ENCODE data around the gene HTR4.
"Not testable (repeated sequence)": the region's sequence is repeated elsewhere in the genome, so short reads cannot be mapped to it uniquely, and the experiment has no call there.

Gene HTR4

DNA sequence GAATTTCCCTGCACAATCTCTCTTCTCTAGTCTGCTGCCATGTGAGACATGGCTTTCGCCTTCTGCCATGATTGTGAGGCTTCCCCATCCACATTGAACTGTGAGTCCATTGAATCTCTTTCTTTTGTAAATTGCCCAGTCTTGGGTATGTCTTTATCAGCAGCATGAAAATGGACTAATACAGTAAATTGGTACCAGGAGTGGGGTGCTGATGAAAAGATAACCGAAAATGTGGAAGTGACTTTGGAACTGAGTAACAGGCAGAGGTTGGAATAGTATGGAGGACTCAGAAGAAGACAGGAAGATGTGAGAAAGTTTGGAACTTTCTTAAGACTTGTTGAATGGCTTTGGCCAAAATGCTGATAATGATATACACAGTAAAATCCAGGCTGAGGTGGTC lies 124.9 kb downstream of the HTR4 start:
- DNase-seq: not testable (repeated sequence)

DNA sequence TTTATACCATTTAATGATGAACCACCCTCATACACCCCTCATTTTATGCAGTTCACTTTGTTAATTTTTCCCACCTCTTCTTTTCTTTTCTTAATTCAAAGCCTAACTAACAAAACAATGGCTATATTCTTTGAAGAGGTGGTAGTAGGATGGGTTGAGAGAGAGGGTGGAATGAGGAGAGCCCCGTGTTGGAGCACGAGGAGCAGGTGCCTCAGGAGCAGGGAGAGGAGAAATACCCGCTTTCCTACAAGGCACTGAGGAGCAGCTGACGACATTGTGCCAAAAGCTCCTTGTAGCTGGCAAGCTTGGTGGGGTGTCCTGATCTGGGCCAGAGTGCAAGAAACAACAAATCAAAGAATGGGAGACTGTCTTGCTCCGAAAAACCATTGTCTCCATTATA lies 129.6 kb downstream of the HTR4 start:
- DNase-seq: no peak

DNA sequence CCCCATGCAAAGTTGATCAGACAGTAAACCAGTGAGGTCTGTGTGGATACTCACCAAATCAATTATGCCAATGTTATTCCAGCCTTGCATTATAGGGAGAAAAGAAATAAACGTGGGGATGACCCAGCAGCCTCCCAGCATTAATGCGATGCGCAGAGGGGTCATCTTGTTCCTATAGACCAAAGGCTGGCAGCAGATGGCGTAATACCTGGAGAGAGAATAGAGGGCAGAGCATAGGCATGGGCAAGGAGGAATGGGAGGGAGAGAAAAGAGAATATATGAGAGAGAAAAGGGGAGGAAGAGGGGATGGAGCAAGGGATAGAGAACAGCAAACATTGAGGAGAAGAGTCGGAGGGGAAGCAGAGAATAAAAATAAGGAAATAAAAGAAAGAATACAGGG lies 131.2 kb downstream of the HTR4 start:
- no peak for DNase-seq

DNA sequence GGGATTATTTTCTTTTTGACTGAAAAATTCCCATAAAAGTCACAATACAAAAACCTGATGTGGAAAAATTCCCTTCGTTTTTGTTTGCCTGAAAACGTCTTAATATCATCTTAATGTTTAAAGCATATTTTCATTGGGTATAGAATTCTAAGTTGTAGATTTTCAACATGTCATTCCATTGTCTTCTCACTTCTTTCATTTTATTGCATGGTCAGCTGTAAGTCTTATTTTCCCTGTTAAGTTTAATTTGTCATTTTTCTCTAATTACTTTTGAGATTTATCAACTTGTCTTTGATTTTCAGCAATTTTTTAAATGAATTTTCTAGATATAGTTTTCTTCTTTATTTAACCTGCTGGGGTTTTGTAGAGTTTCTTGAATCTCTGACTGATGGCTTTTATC lies 138.9 kb downstream of the HTR4 start:
- DNase-seq: no peak

DNA sequence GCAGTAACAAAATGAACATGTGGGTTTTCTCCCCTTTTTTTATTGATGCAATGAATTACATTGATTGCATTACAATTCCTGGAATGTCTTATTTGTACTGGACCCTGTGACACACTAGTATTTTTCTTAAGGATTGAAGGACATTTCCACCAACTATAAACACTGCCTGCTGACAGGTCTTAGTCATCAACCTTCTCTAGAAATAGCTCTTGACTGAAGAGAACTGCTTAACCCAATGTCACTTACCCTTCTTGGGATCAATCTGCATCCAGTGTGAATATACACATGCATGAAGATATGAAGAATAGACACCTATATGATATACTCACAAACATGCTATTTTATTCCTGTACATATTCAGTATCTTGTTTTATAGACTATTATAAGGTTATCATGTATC lies 140.0 kb downstream of the HTR4 start:
- DNase-seq: no peak

DNA sequence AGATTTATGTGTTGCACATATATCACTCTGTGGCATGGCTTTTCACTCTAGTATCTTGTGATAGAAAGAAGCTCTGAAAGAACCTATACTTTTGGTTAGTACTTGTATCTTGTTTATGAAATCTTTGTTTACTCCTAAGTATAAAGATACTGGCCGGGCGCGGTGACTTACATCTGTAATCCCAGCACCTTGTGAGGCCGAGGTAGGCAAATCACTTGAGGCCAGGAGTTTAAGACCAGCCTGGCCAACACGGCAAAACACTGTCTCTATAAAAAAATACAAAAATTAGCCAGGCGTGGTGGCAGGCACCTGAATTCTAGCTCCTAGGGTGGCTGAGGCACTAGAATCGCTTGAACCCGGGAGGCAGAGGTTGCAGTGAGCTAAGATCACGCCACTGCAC lies 141.8 kb downstream of the HTR4 start:
- DNase-seq: no peak

DNA sequence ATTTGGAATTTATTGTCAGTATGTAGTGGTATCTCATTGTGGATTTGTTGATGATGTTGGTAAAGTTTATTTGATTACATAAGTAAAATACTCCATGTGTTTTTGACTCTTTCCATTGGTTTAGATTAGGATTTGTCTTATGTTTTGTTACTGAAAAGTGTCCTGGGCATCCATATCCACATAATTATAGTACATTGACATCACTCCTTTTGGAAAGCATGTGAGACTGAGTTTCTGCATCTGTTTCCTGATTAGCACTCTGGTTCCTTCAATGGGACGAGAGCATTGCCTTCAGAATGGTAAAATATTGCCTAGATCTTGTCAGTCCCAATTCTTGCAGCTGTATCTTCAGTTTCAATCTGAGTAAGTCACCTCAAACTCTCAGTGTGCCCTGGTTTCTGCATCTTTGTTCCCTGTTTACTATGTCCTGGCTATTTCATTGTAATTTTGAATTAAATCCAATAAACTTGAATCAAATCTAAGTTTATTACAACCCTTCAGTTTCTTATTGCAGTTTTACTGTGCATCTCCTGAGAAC lies 142.4 kb downstream of the HTR4 start:
- DNase-seq: no peak

DNA sequence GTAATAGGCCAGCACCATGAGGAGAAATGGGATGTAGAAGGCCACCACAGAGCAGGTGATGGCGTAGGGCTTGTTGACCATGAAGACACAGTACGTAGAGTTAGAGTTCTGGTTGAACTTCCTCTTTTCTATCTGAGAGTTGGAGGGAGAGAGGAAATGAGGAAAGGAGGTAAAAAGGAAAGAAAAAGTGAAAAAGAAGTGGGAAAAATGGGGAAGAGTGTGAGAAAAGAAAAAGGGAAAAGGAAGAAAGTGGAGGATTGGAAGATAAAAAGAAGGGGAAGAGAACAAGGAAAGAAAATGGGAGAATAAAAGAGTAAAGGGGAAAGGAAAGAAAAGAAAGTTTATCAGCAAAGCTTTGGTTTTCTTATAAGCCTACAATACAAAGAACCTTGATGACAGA lies 144.4 kb downstream of the HTR4 start:
- no peak for DNase-seq

DNA sequence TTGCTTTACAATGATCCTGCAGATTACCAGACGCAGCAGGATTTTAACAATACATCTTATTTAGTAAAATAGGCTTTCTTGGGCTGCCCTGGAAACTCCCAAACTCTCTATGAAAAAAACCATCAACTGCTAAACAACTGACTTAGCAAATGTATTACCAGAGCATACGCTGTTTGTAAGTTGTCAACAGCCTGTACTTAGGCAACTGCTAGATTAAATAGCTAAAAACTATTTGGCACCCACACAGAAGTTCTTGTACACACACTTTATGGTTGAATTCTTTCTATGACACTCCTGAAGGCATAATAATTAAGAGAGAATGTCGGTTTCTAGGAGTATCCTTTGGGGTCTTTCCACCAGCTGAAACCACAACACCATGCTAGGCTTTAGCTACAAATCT lies 146.7 kb downstream of the HTR4 start:
- no peak for DNase-seq

DNA sequence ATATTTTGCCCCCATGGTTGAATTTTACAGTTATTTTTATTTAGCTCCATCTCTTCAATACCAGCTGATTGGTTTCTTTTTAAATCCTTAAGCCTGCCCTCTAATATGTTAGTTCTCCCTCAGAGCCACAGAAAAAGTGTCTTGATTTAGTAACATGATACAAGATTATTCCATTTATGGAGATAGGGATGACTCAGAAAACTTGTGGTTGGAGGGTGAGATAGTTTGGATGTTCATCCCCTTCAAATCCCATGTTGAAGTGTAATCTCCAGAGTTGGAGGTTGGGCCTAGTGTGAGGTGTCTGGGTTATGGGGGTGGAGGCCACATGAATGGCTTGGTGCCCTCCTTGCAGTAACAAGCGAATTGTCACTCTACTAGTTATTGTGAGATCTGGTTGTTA lies 154.9 kb downstream of the HTR4 start:
- DNase-seq: no peak

DNA sequence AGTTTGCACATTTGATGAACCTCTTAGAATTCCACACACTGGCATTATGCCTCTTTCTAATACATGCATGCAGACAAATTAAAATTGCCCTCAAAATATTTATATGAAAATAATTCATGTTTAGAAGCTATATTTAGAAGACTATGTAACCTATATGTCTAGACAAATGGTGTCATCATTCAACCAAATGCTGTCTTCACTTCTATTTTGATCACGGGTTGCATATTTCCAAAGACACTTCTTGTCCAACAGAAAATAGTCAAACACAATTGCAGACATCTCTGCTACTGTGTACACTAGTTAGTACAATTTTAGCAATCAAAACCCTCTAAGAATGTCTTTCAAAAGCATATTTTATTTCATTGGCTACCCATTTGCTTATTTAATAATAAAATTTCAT lies 156.6 kb downstream of the HTR4 start:
- no peak for DNase-seq

DNA sequence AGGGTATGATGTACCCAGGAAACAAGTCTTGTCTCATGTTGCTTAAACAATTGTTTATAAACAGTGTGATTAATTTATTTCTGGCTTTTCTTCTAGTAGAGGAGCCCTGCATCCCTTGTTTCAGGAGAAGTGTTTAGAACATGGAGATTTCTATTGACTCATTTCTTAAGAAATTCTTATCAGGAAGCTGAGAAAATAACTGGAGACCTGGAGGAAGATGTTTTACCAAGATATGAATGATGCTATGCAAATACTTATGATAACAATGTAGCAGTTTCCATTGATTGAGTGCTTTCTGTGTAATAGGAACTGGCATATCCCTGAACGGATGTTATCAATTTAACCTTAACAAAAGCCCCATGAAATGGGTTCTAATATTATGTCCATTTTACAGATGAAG lies 162.0 kb downstream of the HTR4 start:
- DNase-seq: no peak

DNA sequence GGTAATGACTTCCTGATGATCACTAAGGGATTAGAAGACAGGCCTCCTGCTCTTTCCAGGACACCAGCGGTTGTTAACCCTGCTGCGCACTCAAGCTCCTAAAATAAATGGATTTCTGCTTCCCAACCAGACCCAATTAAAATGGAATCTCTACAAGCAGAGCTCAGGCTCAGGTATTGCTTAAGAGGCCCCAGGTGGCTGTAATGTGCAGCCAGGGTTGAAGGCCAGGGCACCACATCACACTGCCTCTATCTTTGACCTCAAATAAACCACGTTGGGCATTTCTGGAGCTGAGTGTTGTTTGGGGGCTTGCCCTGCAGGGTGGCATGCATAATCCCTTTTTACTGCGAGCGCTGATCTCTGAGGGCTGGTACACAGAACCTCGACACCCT lies 162.5 kb downstream of the HTR4 start:
- DNase-seq: no peak

DNA sequence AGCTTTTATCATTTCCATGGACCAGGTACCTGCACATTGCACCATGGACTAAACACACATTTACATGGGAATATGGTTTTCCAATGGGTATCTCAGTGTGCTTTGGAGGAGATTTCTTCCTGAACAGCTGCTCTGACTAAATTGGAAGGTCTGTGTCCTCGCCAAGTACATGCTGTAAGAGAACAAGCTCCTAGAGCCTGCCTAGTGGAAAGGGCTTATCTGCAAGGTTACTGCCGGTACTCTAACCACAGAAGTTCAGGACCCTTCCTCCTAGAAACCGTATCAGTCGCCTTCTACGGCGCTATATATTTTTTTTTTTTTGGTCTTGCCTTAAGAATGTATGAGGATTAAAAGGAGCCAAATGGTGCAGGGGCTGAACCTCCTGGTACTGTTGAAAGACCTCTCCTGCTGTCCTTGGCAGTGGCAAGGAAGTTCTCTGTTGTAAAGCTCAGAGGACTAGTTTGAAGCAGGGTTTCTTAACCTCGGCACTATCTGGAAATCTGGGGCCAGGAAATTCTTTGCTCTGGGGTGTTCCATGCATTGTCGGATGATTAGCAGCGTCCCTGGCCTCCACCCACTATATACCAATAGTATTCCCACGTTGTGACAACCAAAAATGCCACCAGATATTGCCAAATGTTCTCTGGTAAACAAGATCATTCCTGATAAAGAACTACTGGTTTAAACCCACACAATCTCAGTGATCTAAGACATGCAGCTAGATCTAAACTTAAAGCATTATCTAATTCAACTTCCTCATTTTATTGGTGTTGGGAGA lies 163.1 kb downstream of the HTR4 start:
- DNase-seq: peak in 1 of 14 donors; percentile 1

DNA sequence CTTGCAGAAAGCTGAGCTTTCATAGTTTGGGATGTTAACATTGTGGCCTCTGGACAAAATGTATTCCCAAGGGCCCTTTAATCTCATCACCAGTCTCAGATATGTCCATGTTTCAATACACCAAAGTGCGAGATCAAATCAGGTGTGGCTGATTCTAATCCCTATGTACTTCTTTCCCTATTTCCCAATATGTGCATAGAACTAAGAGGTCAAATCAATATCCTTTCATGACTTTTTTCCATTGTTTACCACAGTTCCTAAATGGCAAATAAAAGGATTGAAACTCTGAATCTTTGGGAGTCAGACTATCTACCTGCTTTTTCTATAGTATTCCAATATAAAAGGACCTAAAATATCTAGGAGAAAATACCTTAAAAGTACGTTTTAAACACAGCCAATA lies 165.6 kb downstream of the HTR4 start:
- DNase-seq: no peak

DNA sequence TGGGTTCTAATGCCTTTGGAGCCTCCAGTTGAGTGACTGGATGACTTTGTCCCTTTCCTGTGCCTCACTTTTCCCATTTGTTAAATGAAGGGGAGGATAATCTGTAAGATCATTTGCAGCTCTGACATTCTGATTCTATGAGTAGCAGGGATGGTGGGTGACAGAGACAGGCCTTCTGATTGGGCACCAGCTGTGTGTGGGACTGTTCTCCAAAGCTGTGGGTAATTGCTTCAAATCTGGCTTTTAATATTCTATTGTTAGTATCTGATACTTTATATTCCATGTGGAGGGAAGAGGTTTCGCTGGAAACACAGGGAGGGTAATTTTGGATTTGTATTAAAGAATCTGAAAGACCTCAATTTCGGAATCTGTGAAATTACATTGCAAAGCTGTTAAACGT lies 167.9 kb downstream of the HTR4 start:
- DNase-seq: no peak

DNA sequence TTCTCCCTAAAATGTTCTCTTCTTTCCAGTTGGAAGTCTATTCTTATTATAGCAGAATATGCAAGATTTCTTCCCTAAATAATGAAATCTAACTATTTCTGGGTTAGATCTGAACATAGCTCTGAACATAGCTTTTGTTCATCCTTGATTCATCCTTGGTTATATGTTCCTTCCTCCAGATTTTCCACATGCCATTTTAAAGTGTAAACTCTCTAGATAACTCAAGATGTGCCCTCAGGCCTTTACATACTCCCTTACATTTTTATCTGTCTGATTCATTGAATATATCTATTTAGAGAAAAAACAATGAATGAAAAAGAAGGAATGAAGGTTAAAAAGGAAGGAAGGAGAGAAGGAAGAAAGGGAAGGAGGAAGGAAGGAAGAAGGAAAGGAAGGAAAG lies 169.7 kb downstream of the HTR4 start:
- DNase-seq: no peak

DNA sequence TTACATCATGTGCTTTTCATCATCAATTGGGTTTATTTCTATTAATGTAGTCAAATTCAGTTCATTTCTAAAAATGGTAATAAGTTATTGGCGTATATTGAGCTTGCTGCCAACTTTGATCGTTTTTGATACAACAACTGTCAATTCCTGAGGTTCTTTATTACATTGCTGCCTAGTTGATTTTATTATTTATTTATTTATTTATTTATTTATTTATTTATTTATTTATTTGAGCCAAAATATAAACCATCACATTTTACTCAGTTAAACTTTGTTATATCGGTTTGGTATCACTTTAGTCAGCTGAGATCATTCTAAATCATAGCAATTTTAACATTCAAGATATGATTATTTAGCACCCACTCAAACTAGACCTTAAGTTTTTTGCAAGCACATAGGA lies 170.6 kb downstream of the HTR4 start:
- DNase-seq: no peak

DNA sequence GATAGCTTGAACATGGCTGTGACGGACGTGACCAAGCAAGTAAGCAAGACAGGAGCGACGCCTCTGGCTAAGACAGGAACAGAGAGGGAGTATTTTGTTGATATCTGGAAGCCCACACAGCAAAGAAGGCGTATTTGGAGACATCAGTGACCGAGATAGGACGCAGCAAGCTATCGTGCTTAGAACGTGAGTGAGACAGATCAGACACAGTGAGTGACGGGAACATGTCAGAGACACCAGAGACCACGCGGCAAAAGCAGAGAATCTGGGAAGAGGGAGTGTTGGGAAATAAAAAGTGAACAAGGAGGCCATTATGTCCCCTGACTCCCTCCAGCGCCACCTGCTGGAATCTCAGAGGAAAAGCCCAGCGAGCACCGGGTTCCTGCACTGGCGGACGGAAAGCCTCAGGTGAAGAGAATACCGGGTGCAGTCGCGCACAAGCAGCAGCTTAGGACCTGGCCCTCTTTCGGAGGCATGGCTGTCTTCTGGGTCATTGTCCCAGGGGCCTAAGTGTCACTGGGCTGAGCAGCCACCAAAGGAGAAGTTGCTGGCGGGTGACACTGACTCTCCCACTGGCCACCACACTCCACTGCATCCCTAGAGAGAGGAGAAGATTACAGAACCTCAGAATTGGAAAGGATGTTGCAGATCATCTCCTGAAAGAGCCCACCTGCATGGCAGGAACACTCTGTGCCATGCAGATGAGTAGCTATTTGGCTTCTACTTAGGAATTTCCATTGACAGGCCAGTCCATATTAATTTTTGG lies 171.4 kb downstream of the HTR4 start:
- DNase-seq: peak in 8 of 14 donors; percentile 5 to 38 (median 17)

DNA sequence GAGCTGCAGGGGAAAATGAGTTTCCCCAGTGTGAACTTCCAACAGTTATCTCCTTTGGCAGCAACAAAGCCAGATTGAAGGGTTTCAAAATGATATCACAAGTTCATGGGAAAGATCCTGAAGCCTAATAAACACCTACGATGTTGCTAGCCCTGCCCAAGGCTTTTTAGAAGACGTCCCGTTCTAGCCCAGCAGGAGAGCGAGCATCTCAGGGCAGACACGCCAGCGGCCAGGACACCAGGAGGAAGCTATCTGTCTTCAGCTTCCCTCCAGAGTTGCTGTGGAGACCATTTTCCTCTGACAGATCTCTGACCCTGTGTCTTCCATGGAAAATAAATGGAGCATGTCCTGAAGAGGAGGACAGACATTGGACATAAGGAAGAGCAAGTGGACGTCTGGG lies 172.1 kb downstream of the HTR4 start:
- DNase-seq: no peak

DNA sequence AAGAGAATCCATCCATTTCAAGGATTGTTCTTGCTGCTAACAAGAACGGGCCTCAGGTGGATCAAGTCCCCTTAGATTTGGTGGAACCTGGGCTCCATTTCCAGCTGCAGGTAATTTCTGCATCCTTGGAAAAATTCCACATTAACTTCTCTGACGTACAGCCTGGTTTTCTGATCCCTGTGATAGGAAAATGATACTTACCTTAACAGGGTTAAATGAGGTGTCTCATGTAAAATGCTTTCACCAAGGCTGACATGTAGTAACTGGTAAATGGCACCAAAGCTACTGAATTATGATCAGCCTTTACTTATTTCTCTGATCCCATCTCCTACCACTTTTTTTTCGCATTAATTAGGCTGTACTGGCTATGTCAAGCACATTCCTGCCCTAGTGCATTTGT lies 176.9 kb downstream of the HTR4 start:
- no peak for DNase-seq

DNA sequence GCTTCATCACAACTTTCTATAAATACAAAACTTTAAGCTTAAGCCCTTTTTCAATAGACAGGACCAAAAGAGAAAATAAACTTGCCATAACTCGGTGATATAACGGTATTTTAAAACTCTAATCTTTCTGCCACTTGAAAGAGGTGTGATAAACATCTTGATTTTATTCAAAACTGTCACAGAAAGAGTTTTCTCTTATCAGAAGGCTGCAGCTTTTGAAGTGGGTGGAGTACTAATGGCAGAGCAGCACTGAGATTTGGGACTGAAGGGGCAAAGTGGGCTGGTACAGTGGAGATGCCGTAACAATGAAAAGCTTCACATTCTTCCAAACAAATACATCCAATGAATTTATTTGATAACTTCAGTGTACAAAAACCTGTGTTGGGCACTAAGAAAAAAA lies 178.0 kb downstream of the HTR4 start:
- DNase-seq: no peak

DNA sequence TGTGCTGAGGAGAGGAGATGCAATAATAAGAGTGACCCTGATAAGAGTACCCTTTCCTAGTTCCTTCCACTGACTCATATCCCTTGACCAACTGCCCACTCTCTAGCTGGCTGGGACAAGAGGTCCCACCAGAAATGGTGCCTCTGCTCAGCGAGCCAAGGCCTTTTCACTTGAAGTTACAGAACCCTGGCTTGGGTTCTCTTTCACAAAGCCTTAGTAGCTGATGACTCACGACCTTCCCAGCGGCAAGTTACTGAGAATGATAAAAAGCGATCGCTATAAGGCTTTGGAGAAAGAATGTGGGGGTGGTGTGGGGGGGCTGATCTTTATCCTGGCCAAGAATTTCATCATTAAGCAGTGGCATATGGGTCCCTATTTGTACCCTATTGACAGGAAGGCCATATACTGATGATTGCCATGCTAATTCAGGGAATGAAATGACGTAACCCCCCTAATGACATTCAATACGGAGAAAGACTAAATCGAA lies 180.3 kb downstream of the HTR4 start:
- DNase-seq: no peak

DNA sequence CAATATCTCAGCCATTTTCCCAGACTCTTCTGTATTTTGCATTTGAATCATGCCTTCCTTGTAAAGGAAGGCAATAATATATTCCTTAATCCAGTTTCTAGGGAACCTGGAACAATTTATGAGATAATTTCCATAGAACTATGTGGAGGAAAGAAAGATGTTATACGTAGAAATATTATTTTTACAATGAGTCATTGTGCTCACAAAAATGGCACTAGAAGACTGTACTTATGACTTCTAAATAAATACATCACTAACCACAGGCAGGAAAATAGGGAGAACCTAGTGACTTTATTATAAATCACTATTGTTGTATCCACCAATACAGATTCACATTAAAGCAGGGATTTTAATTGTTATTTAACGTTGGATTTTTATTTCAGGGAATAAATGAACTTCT lies 182.9 kb downstream of the HTR4 start:
- DNase-seq: no peak

All from C1 segment of cervical spinal cord (tissue), 14 donors.